Stimulated activated CD8-positive, alpha-beta memory T cell treated with anti-CD3 and anti-CD28 coated beads, Interleukin-4, amount 100 ng/mL, for 24 hours (primary cell): ENCODE measurements around the gene MAMDC2.

Experiments
- DNase-seq: peaks from one replicate; pipeline ENCODE4 v3.0.0-alpha.2; 2020; ENCODE audit warnings: low read depth

Gene MAMDC2

DNA sequence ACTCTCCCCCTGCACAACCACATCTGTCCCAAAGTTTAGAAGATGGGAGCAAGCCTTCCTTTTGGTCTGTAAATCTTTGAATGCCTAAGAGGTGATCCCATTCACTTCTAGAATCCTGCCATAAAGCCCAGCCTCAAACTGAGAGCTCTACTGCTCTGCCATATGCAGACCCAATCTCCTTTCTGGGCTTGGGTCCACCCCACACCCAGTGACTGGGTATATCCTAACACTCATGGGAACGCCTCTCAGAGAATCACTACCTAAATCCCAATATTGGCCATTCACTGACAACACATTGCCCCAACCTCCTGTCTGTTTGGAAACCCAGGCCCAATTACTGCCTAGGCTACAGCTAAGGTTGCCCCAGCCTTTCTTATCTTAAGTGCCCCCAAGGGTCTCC is 90.7 kb downstream of the MAMDC2 start:
- DNase-seq: no peak

DNA sequence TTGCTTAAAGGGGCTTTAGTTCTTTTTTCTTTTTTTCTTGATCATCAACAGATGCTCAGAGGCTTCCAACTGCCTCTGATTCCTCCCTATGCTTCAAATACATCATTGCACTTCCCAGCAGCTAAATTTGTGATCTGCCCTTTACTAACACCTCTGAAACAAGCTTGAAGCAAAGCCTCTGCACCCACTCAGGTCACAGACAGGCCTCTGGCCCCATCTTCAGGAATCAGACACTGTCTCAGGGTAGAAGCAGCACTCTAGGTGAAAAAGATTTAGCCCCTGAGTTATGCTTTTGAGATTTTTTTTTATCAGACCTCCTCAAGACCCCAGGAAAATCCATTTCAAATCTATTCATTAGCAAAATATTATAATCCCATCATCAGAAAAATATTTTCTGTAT is 91.5 kb downstream of the MAMDC2 start:
- no peak for DNase-seq

DNA sequence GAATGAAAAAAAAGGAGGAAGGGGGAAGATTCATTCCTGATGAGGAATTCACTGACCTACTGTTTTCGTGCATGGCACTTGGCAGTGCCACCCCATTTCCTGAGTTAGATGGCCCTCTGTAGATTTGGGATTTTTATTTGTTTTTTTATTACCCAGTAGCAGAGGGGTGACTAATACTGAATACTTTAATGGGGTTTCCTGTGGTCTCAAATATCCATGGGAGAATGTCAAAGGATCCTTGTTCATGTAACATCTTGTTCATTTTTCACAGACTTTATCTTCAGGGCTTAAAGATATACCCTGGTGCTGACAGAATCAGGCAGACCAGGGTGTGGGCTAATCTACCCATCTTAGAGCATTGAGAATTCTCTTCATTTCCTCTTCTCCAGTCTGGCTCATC is 93.0 kb downstream of the MAMDC2 start:
- DNase-seq: no peak

DNA sequence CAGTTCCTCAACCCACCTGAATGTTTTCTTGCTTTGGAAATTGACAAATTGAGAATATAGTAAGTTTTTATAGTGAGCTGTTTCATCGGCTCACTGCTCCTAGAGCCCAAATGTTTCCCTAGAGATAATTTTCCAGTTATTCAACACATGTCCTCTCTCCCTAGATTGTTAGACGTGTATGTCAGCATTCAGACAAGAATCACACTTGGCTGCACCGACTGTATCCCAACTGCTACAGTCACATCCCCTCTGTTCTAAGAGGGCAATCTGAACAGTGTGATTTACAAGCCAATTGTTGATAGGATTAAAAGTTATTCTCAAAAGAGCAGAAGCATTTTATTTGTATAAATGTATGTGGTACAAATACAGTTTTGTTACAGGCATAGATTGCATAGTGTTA is 93.9 kb downstream of the MAMDC2 start:
- DNase-seq: no peak

DNA sequence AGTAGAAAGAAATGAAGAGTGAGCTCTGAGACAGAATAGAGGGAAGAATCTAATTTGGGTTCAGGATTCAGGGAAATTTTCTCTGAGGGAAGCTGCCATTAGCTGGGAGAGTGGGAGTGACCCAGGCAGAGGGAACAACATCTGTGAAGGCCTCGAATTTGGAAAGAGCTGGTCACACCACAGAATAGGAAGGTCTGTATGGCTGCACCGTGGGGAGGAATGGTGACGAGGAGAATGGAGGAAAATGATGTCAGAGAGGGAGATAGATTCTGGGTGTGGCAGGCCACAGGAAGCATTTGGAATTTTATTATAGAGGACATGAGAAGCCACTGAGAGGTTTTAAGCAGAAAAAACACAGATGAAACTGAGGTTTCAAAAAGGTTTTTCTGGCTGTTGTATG is 98.5 kb downstream of the MAMDC2 start:
- DNase-seq: no peak

DNA sequence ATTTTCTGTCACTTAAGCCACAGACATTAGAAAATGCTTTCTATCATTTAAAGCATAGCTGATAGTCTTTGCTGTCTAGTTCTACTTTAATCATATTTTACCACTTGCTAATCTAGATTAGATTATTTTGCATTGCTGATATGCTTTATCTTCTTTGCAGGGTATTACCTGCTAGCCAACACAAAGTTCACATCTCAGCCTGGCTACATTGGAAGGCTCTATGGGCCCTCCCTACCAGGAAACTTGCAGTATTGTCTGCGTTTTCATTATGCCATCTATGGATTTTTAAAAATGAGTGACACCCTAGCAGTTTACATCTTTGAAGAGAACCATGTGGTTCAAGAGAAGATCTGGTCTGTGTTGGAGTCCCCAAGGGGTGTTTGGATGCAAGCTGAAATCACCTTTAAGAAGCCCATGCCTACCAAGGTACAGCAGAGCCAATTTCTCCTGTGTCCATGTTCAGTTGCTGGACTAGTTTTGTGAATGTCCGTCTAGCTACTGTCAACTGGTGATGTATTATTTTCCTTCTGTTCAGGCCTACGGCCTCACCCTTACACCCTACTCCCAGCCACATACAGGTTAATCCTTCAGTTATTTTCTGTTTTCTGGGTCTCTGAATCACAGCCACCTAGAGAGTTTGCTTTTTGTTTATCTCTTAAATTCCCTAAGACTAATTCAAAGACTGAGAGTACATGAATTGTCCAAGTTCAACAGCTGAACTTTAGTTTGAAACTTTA is 99.9 kb downstream of the MAMDC2 start:
- no peak for DNase-seq

DNA sequence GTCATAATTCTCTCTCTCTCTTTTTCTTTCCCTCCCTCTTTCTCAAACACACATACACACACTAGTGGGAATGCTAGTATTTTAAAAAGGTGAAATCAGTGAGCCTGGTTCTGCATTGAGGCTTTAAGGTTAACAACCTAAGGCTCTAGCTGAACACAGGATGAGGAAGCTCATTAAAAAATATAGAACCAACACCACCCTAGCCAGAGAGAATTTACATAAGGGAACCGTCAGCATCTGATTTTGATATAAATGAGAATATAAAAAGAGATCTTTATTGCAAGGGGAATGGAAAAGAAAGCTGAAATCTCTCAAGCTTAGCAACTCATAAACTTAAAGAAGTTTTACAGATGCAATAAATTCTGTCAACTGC is 100.5 kb downstream of the MAMDC2 start:
- DNase-seq: no peak

DNA sequence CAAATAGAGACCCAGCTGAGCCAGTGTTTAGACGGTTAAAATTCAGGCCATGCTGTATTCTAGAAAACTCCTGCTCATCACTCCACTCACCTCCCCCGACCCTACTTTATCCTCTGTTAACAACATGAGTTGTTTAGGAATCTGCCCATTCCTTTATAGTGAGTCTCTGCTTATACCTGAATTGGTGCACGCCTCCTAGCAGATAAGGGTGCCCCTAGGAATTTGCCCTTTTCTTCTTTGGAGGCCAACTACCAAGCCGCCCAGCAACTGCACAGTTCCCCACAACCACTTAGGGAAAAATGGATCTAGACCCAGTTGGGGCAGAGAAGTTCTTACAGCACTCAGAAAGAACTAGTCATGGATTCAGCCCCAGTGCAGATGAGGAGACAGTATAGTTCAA is 102.3 kb downstream of the MAMDC2 start:
- DNase-seq: no peak

DNA sequence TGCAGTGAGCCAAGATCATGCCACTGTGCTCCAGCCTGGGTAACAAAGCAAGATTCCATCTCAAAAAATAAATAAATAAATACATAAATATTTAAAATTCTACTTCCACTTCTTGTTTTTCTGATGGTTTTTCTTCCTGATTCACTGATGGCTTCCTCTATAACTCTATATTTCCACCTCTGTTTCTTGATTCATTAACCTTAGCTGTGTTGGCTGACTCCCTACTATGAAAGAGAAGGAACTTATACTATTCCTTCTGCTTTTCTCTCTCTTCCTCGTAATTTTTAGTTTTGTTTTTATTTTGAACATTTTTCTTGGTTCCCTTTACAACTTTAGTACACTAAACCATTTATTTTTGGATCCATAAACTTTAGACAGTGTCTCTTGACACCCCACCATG is 103.5 kb downstream of the MAMDC2 start:
- no peak for DNase-seq

DNA sequence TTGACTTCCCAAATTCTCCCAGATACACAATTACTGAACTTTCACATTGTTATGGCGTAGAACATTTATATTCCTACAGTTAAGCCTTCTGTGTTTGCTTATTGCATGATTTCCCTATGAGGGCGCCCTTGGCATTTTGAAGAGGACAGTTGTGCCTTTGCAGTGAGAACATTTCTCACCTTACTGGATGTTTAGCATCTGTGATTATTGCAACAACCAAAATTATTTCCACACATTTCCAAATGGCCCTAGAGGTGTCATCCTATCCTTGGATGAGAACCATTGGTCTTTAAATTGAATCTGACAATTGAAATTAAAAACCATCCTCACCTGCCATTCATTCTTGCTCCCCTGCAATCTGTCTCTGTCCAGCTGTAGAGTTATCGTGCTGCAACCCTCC is 104.0 kb downstream of the MAMDC2 start:
- DNase-seq: no peak

DNA sequence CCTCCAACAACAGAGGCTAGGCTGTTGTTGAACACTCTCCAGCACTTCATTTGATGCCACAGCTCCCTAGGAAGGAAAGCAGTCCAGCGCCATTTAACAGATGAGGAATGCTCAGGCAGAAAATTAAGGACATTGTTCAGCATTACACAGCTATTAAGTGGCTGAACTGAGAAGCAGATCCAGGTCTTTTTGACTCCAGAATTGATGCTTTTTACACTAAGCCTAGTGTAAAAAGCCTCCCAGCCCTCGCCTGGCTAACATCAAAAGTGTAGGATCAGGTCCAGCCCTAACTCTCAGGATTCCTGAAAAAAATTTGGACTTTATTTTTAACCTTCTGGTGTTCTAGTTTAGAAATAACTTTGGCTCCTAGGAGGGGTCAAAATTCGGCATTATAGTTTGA is 108.7 kb downstream of the MAMDC2 start:
- no peak for DNase-seq

DNA sequence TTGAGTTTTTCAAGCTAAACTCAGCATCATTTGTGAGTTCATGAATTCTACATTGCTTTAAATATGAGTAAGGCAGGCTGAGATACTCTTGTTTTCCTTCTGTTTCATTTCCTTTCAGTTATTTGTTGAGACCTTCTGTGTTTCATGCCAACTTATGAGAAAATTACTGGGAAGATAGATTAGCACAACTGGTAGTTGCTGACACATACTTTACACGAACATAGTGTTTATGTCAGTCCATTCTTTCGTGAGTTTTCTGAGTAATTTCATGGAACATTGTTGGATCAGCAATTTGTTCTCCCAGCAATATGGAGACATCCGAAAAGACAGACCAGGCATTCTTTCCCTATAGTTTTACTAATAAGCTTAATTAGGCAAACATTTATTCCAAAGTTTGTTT is 113.1 kb downstream of the MAMDC2 start:
- no peak for DNase-seq

DNA sequence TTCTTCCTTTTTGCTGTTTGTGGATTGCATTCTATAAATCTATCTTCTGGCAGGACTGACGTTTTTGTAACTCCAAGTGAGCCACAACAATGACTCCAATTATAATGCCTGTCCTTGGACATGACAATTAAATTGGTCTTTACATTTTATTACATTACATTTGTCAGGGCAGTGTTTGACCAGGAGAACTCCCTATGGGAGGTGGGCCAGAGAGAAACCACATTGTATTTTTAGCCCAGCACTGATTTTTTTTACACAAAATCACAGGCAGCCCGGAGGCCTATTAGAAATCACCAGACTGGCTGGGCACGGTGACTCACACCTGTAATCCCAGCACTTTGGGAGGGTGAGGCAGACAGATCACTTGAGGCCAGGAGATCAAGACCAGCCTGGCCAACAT is 116.0 kb downstream of the MAMDC2 start:
- no peak for DNase-seq

DNA sequence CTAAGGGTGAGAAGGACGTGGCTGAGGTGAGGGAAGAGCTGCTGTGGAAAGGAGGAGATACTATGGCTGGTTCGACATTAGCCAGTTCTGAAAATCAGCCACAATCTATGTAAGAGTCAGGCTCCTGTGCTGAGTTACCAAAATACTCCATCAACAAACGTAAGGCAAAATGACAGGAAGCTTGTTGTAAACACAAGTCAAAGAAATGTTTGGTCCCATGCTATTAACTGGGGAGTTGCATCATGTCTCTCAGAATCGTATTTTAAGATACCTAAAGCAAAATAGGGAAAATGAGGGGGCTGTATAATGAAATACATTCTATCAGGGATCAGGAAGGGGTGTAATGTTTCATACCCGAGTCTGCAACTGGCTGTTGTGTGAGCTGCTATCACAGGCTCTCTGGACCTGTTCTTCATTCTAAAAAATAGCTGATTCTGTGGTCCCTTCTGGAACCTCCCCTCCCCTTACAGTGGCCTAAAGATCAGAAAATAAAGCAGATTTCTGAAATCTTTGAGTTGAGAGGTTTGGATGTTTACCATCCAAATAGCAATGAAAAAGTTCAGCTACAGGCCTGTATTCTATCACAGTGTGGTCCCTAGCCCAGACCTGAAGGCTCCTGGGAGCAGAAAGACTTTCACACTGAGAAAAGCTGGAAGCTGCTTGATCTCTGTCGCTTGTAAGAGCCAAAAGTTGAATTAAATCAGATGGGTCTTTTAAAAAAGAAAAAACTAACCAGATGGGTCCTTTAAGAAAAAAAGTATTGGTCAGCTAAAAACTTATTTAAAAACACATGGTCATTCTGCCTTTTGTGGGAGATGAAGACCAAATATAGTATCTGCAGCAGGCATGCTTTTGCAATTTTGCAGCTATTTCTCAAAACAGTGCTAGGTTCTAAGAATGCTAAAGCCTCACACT is 117.3 kb downstream of the MAMDC2 start:
- no peak for DNase-seq

DNA sequence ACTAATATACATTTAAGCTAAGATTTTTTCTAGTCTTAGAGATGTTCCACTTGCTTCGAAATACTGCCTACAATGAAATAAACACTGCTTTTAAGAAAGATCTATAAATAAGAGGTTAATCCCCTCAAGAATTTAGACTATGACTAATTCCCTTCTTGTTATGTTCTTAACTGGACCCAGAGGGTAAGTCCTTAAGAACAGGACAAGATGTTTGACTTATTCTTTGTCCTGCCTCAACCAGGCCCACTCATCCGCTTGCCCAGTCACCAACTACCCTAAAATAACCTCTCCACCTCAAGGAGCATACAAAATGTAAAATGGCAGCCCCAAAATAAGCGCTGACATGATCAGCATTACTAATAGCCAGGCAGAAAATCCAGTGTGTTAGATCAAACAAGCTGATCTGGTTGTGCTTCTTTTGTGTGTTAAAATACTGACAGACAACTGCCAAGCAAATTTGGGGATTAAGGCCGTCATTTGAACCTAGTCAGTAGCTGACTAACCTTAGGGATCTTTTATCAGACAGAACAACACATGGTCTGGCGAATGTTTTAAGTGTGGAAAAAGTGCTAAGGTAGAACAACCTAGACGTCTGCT is 121.5 kb downstream of the MAMDC2 start:
- DNase-seq: no peak

DNA sequence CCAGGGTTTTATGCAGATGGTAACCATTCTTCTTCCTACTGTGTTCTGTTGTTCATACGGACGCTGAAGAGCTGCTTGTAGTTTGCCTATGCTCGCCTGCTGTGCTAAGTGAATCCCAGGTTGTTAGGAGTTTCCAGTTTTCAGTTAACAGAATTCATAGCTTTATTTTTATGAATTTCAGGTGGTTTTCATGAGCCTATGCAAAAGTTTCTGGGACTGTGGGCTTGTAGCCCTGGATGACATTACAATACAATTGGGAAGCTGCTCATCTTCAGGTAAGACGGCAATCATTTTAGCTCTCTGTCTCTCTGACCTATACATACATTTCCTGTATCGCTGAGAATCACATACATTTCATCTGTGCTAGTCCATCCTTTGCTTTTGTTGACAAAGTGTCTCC is 124.9 kb downstream of the MAMDC2 start:
- DNase-seq: no peak

DNA sequence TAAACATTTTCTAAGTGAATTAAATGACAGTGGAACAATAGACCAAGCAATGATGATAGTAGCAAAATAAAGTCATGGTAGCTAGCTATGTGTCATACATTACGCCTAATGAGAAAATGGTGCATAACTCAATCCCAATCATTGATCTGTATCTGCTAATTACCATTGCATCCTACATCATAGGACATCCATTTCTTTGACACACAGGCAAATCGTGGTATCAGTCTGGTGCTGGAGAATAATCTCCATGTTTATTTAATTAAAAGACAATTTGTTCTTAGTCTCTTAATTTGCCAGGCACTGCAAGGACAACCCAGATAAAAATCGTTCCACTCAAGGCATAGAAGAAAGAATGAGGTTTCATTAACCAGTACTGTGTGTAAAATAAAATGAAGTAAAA is 125.6 kb downstream of the MAMDC2 start:
- DNase-seq: no peak

DNA sequence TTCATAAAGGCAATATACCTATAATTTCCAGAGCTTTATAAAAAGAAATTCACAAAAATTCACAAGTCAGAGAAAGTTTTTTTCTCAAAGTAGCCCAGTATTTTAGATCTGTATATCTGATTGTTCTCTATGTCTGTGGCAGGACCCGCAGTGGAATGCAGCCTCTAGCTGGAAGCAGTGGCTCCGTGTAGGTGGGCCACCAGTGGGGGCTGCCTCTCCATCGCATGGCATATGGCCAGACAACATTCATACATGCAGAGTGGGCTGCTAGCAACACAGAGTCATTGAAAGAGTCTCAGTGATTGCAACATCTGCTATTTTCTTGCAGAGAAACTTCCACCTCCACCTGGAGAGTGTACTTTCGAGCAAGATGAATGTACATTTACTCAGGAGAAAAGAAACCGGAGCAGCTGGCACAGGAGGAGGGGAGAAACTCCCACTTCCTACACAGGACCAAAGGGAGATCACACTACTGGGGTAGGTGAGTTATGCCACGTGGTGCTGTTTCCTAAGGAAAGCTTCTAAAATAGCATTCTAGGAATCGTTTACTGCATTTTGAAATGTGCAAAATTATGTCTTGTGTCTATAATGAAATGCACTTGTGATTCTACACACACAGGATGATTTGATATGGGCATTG is 126.6 kb downstream of the MAMDC2 start:
- no peak for DNase-seq

DNA sequence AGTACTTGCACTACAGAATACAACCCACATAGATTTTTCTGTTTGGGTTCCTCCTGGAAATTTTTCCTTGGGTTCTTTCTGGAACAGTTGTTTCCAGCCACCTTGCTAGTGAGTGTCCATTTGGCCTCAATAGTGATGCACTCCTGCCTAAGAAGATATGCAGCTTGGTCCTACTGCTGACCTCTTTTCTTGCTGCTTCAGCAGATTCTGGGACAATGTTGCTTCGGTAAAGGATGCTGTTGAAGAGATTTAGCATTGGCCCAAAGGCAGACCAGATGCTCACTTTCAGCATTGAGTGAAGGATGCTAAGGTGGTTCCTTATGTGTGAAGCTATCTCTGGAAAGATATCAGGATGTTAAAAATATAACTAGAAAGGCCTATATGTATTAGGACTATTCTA is 128.9 kb downstream of the MAMDC2 start:
- DNase-seq: no peak

DNA sequence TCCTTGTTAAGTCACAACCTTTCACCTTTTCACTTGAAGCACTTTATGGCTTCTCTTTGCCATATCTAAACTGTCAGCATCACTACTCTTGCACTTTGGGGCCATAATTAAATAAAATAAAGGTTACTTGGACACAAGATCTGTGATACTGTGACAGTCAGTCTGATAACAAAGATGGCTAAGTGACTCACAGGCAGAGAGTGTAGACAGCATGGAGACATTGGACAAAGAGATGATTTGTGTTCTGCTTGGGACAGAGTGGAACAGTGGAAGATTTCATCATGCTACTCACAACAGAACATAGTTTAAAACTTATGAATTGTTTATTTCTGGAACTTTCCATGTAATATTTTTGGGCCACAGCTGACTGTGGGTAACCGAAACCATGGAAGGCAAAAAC is 133.5 kb downstream of the MAMDC2 start:
- DNase-seq: no peak

DNA sequence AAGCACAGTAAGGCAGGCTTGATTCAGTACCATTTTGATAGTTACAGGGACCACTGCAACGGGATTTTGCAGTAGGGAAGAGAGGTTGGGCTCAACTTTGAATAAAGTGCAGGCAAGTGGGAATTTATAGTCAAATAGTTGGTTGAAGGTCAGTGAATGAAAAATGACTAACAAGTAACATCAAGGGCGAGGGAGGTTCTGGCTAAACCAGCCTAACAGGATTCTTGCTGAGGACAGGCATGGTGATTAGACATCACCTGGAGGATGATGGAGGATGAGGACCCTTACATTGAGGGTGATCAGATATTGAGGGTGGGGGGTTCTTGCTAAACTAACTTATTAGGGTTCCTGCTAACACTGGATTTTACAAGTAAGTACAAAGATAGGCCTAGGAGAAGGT is 149.1 kb downstream of the MAMDC2 start:
- DNase-seq: no peak

DNA sequence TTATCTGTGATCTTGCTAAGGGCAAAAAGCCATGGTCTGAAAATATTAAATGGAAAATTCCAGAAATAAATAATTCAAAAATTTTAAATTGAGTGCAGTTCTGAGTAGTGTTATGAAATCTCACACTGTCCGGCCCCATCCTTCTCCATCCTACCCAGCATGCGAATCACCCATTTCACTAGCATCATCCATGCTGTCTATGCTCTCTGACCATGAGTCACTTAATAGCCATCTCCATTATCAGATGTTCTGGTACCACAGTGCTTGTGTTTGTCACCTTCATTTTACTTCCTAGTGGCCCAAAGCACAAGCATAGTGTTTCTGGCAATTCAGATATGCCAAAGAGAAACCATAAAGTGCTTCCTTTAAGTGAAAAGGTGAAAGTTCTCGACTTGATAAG is 151.8 kb downstream of the MAMDC2 start:
- no peak for DNase-seq
